Endodermal cell (in vitro differentiated cells): ENCODE data around the gene SGMS1. TPM values are rescaled to one million over a fixed set of nuclear protein-coding genes. Genes with fewer than 3 reads are reported as not detected.

Source experiments
- DNase-seq: peaks from one replicate; pipeline ENCODE4 v3.0.0-alpha.2; 2017
- H3K27ac ChIP-seq: 2 replicates; pipeline ENCODE4 v1.5.1; 2013; ENCODE audit warnings: mild to moderate bottlenecking, low read depth, low read length, moderate library complexity
- H3K27me3 ChIP-seq: 2 replicates; pipeline ENCODE4 v1.6.1; 2013; ENCODE audit warnings: mild to moderate bottlenecking, low read length, moderate library complexity; ENCODE audit not compliant: insufficient read depth, control insufficient read depth, poor library complexity, severe bottlenecking
- H3K36me3 ChIP-seq: 2 replicates; pipeline ENCODE4 v1.7.0; 2013; ENCODE audit warnings: mild to moderate bottlenecking, low read length, moderate library complexity; ENCODE audit not compliant: control insufficient read depth, insufficient read depth
- H3K4me1 ChIP-seq: one replicate; pipeline ENCODE4 v1.7.0; 2013; ENCODE audit warnings: low read length; ENCODE audit not compliant: control insufficient read depth, insufficient read depth
- H3K4me3 ChIP-seq: 2 replicates; pipeline ENCODE4 v1.5.1; 2013; ENCODE audit warnings: mild to moderate bottlenecking, low read length, moderate library complexity
- H3K9ac ChIP-seq: 2 replicates; pipeline ENCODE4 v1.6.1; 2013; ENCODE audit warnings: mild to moderate bottlenecking, low read length, moderate library complexity; ENCODE audit not compliant: poor library complexity, severe bottlenecking; ENCODE audit errors: extremely low read depth
- H3K9me3 ChIP-seq: 2 replicates; pipeline ENCODE4 v1.6.1; 2013; ENCODE audit warnings: mild to moderate bottlenecking, low read length, moderate library complexity; ENCODE audit not compliant: control insufficient read depth
- H3K27ac Mint-ChIP-seq: 2 replicates; pipeline ENCODE4 v1.8.0; 2020; ENCODE audit warnings: mixed read lengths
- H3K27me3 Mint-ChIP-seq: 2 replicates; pipeline ENCODE4 v1.8.0; 2021; ENCODE audit warnings: mild to moderate bottlenecking, mixed read lengths; ENCODE audit not compliant: insufficient read depth
- H3K36me3 Mint-ChIP-seq: 2 replicates; pipeline ENCODE4 v1.8.0; 2020; ENCODE audit warnings: low read depth, mixed read lengths
- H3K4me1 Mint-ChIP-seq: 2 replicates; pipeline ENCODE4 v1.8.0; 2020; ENCODE audit warnings: mixed read lengths
- H3K4me3 Mint-ChIP-seq: 2 replicates; pipeline ENCODE4 v1.8.0; 2020; ENCODE audit warnings: mild to moderate bottlenecking, moderate library complexity, mixed read lengths
- H3K9me3 Mint-ChIP-seq: 2 replicates; pipeline ENCODE4 v1.8.0; 2020; ENCODE audit warnings: mild to moderate bottlenecking, mixed read lengths
- WGBS, 2 experiments: methylation state at CpG; one replicate each; pipeline versions ENCODE4 v1.1.5 to v1.1.7; 2013; ENCODE audit warnings: missing lambda C conversion rate in 2 of 2, mixed read lengths in 1 of 2; ENCODE audit not compliant: insufficient coverage in 1 of 2, insufficient read length in 1 of 2; 5-methylcytosine and 5-hydroxymethylcytosine counted together
- total RNA-seq, 2 donors: library from RNA; stranded (reverse); fragmentation: NEBNext Ultra II Directional in 1 of 2; extraction: Animal tissue kit (Norgen Biotek cat#: 25700) in 1 of 2; gene quantifications; 2 replicates in 1 of 2; 3 replicates in 1 of 2; pipeline ENCODE4 v1.2.1, GENCODE V29; 2021
- TF ChIP-seq, protein P1 (sequence below): fragments of 200-600 bp; sonication (generic); conservative IDR thresholded peaks from 2 replicates; pipeline ENCODE4 v1.5.0; 2021; ENCODE audit warnings: antibody characterized with exemption, mild to moderate bottlenecking

The SGMS1 gene
- total RNA-seq, 2 donors from 2014 or later, result 12.0 to 14.3 TPM

DNA sequence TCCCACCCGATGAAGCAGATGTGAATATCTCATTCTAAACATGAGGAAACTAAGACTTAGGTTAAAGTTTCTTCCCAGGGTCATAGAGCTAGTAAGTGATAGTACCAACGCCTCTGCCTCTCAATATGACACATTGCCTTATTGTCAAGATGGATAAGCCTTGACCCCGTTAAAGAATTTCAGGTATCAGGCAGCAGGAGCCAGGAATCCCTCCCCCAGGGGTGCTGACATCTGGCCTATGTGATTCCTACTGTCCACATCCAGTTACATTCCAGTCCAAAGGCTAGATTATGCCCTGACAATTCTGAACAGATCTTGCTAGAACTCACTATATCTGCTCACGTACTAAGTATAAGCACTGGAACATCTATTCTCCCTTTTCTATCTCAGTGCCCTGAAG, 314.4 kb downstream of the SGMS1 start:
- Histone ChIP-seq H3K4me1 (peaks cover 3% of the 10 kb centered on the region), H3K9me3 (no peaks in the 10 kb centered on the region), H3K9ac (no peak overlapping the region), H3K36me3 (peaks cover 6% of the 10 kb centered on the region), H3K4me3 (no peak overlapping the region), H3K27ac (no peak overlapping the region), H3K27me3 (no peaks in the 10 kb centered on the region)
- Mint-ChIP-seq H3K36me3 (peaks cover 13% of the 10 kb centered on the region), H3K4me3 (no peak overlapping the region), H3K9me3 (no peaks in the 10 kb centered on the region), H3K27me3 (no peaks in the 10 kb centered on the region), H3K27ac (no peak overlapping the region), H3K4me1 (peaks cover 19% of the 10 kb centered on the region)
- TF ChIP-seq, protein P1, sequence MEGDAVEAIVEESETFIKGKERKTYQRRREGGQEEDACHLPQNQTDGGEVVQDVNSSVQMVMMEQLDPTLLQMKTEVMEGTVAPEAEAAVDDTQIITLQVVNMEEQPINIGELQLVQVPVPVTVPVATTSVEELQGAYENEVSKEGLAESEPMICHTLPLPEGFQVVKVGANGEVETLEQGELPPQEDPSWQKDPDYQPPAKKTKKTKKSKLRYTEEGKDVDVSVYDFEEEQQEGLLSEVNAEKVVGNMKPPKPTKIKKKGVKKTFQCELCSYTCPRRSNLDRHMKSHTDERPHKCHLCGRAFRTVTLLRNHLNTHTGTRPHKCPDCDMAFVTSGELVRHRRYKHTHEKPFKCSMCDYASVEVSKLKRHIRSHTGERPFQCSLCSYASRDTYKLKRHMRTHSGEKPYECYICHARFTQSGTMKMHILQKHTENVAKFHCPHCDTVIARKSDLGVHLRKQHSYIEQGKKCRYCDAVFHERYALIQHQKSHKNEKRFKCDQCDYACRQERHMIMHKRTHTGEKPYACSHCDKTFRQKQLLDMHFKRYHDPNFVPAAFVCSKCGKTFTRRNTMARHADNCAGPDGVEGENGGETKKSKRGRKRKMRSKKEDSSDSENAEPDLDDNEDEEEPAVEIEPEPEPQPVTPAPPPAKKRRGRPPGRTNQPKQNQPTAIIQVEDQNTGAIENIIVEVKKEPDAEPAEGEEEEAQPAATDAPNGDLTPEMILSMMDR, result no peak
- DNase-seq, result no peak
- 83 to 85% methylated on average over 3 to 4 of the region's 4 CpGs for WGBS, 2 experiments

- Mint-ChIP-seq H3K27ac (no peak overlapping the region), H3K4me3 (no peak overlapping the region), H3K27me3 (peaks cover 2% of the 10 kb centered on the region), H3K4me1 (peaks cover 15% of the 10 kb centered on the region), H3K9me3 (no peaks in the 10 kb centered on the region), H3K36me3 (peaks cover 7% of the 10 kb centered on the region)
- TF ChIP-seq, protein P1, result no peak
- Histone ChIP-seq H3K9me3 (no peaks in the 10 kb centered on the region), H3K9ac (no peak overlapping the region), H3K27me3 (no peaks in the 10 kb centered on the region), H3K27ac (no peak overlapping the region), H3K36me3 (peaks cover 6% of the 10 kb centered on the region), H3K4me1 (peaks cover 3% of the 10 kb centered on the region), H3K4me3 (no peak overlapping the region)
- DNase-seq, result no peak
- WGBS, 2 experiments, result 93 to 95% methylated on average over 7 to 8 of the region's 8 CpGs
Observed at GRCh38 chr10:50304660-50305059, 319.1 kb downstream of the SGMS1 start.

GRCh38 chr10:50299948-50300669, 323.6 kb downstream of the SGMS1 start:
- Histone ChIP-seq H3K27me3 (no peaks in the 10 kb centered on the region), H3K9me3 (no peaks in the 10 kb centered on the region), H3K4me1 (no peaks in the 10 kb centered on the region), H3K36me3 (no peaks in the 10 kb centered on the region), H3K9ac (no peak overlapping the region), H3K4me3 (no peak overlapping the region), H3K27ac (no peak overlapping the region)
- DNase-seq, result no peak
- H3K4me1 Mint-ChIP-seq, result no peaks in the 10 kb centered on the region
- peaks cover 2% of the 10 kb centered on the region for H3K27me3 Mint-ChIP-seq
- peaks cover 2% of the 10 kb centered on the region for H3K9me3 Mint-ChIP-seq
- H3K36me3 Mint-ChIP-seq, result no peaks in the 10 kb centered on the region
- TF ChIP-seq, protein P1, result no peak
- H3K27ac Mint-ChIP-seq, result no peak overlapping the region
- 89 to 97% methylated on average over 1 of the region's 1 CpG for WGBS, 2 experiments
- H3K4me3 Mint-ChIP-seq, result no peak overlapping the region
